ENCODE measurements around the gene MYO16. TPM values are rescaled to one million over a fixed set of nuclear protein-coding genes. Genes with fewer than 3 reads are reported as not detected.

Gene MYO16
- total RNA-seq, 2 experiments from 2014 or later = not detected

DNA sequence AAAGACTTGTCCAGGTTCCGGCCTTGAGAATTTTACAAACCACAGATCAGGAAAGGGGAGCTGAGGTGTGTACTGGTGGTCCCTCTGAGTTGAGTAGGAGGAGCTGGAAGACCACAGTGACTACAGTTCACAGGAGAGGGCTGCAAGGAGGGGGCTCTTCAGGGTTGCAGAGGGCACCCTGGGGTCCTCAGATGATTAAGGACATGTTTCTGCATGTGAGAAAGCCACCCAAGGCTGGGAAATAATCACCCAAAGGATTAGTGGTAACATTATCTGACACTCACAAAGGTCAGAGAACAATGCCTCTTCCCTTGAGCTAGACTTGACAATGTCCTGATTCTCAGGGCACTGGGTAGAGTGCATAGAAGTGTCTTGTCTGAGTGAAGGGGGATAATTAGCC lies 616.6 kb downstream of the MYO16 start:
- CTCF ChIA-PET = no interaction called here
- POLR2A ChIA-PET = no interaction called here

DNA sequence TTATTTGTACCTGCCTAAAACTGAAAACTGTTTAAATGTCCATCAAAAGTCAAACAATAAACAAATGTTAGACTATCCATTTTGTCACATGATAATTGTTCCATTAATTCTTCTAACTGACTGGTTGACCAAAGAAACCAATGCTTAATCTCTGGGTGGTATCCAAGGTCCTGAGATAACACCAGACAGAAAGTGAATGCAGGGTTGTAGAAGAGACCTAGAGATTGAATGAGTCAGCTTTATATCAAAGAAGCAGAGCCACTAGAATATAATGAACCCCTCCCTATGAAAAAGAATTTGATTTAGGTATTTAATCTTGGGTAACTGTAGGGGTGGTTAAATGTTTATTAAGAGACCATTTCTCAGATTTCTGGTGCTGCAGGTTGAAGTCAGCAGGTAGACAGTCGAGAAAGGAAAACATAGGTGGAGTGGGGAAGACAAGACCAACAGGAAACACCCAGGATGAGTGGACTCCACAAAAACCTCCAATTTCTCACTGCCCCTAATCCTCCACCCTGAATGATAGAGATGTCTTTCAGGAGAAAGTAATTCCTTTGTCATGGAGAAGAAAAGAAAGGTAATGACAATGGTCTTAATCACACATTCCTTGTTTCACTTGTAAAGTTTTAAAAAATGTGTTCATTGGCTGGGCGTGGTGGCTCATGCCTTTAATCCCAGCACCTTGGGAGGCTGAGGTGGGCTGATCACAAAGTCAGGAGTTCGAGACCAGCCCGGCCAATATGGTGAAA lies 620.5 kb downstream of the MYO16 start:
- ChIA-PET CTCF (no interaction called here), POLR2A (no interaction called here)

DNA sequence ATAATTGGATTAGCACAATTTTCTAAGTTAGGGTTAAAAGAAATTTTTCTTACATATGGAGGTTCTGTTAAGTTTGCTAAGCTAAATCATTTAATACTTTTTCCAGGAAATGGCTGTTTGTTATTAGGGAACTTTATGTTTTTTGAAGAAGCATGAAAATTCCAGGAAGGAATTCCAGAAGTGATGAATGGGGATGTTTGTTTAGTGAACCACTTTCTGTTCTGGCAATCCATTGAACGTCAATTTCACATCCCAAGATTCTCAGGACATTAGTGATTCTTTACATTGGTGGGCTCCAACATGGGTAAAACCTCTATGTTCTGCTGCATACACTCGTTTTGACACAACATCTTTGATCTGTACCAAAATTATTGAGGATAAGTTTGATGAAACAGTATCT lies 622.5 kb downstream of the MYO16 start:
- POLR2A ChIA-PET = no interaction called here

GRCh38 chr13:109253316-109253715 lies 623.9 kb downstream of the MYO16 start:
- ChIA-PET CTCF (no interaction called here), POLR2A (no interaction called here)

More for the DNA sequence above, 622.5 kb downstream of the MYO16 start:
- CTCF ChIA-PET = no interaction called here

DNA sequence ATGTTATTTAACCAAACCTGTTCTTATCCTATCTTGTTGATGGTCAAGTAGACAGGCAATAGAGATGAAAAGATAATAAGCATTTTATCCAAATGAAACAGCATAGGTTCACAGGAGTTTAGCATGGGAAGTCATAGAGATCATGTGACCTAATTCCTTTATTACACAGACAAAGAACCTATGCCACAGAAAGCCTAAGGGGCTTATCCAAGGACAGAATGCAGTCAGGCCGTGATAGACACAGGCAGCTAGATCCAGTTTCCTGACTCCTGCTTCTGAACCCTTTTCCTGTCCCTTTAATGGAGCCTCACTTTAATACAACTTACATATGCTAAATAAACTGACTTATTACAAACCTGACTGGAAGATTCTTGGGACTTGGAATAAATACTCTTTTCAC lies 624.9 kb downstream of the MYO16 start:
- ChIA-PET CTCF (no interaction called here), POLR2A (no interaction called here)

GRCh38 chr13:109255141-109255856 lies 625.9 kb downstream of the MYO16 start:
- ChIA-PET CTCF (no interaction called here), POLR2A (no interaction called here)

GRCh38 chr13:109256866-109257760 lies 627.7 kb downstream of the MYO16 start:
- POLR2A ChIA-PET = no interaction called here
- CTCF ChIA-PET = no interaction called here

Measured in activated CD8-positive, alpha-beta memory T cell treated with anti-CD3 and anti-CD28 coated beads for 36 hours (primary cell).